SU-DHL-6 (cell line): ENCODE measurements around the gene SLC25A25.
"Not testable (repeated sequence)": the region's sequence is repeated elsewhere in the genome, so short reads cannot be mapped to it uniquely, and the experiment has no call there.

Experiments
- CTCF ChIP-seq: fragments of 200-600 bp; sonication (generic); IDR thresholded peaks from one replicate; pipeline ENCODE4 v1.5.1; 2017; ENCODE audit warnings: antibody characterized with exemption, mild to moderate bottlenecking, low read length, moderate library complexity; ENCODE audit not compliant: insufficient read depth, poor library complexity, severe bottlenecking
- EZH2phosphoT487 ChIP-seq: fragments of 200-600 bp; sonication (generic), shearing (Covaris generic); conservative IDR thresholded peaks from 2 replicates; pipeline ENCODE4 v1.6.1; 2018; ENCODE audit warnings: mild to moderate bottlenecking, antibody characterized with exemption, low read length, moderate library complexity, mixed read lengths

DNA sequence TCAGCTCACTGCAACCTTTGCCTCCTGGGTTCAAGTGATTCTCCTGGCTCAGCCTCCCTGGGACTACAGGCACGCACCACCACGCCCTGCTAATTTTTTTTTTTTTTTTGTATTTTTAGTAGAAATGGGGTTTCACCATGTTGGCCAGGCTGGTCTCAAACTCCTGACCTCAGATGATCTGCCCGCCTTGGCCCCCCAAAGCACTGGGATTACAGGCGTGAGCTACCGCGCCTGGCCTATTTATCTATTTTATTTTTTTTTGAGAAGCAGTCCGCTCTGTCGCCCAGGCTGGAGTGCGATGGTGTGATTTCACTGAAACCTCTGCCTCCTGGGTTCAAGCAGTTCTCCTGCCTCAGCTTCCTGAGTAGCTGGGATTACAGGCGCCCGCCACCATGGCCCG lies 3.4 kb downstream of the SLC25A25 start:
- not testable (repeated sequence) for TF ChIP-seq CTCF, EZH2phosphoT487
